ENCODE data around the gene NPIPA1. TPM values are rescaled to one million over a fixed set of nuclear protein-coding genes. Genes with fewer than 3 reads are reported as not detected.
A peak's percentile ranks its signal among the peaks of the same experiment; 100 is the strongest.
"Not testable (repeated sequence)": the region's sequence is repeated elsewhere in the genome, so short reads cannot be mapped to it uniquely, and the experiment has no call there.

NPIPA1 gene
- total and polyA plus RNA-seq, 9 of the 15 experiments (the other 6 are each of a cell fraction or from before 2014, with no cell fraction given): 8.2 to 48.7 (median 27.2) TPM

- intact Hi-C loops (cut with micrococcal nuclease); H4K20me1 ChIP-seq (replicated peaks; ENCODE audit: control insufficient read depth, insufficient read depth, low read length); FAIRE-seq; H3K27ac ChIP-seq (ENCODE audit: extremely low read depth, low read depth, low read length); POLR2A ChIA-PET; DNase-seq (ENCODE audit: extremely low read depth in 1 of 4, low spot score in 3 of 4); H2AFZ ChIP-seq (ENCODE audit: low read depth, low read length); BruUV-seq (replicated peaks); H3K79me2 ChIP-seq (ENCODE audit: control insufficient read depth, insufficient read depth, low read length); H3K9me1 ChIP-seq (ENCODE audit: control insufficient read depth, insufficient read depth, low read length); in situ Hi-C loops (cut with MboI); H3K9me3 ChIP-seq (replicated peaks; ENCODE audit: control insufficient read depth, insufficient read depth, low read depth, low read length); H3K36me3 ChIP-seq (ENCODE audit: control insufficient read depth, insufficient read depth, low read length); H3K4me2 ChIP-seq (ENCODE audit: insufficient read depth, low read length); H3K27me3 ChIP-seq (ENCODE audit: control insufficient read depth in 2 of 2, insufficient read depth in 2 of 2, low read length in 2 of 2); ATAC-seq; H3K9ac ChIP-seq (ENCODE audit: insufficient read depth in 1 of 2, low read depth in 2 of 2, low read length in 2 of 2); CTCF ChIA-PET (ENCODE audit: low intra/inter-chr PET ratio); H3K4me1 ChIP-seq (replicated peaks in 1 of 2; ENCODE audit: control insufficient read depth in 2 of 2, insufficient read depth in 2 of 2, low read length in 2 of 2): not testable (repeated sequence)
- TF ChIP-seq MAZ (CRISPR knock-in tag; conservative IDR thresholded peaks at IDR 0.05 in 1 of 2, IDR thresholded peaks at IDR 0.05 in 1 of 2): 0 out of 4 replicates have a peak, but pooled peaks of 1 of the 2 experiments have one; percentile 18
- H3K4me3 ChIP-seq: peak overlapping the region; percentile 32
- WGBS (ENCODE audit: insufficient coverage, low coverage, missing lambda C conversion rate): 0% methylated on average over 15 of the region's 33 CpGs
Measured at GRCh38 chr16:14911954-14912353, 25.3 kb upstream of the NPIPA1 start.

- CTCF ChIA-PET (ENCODE audit: low intra/inter-chr PET ratio); H3K4me3 ChIP-seq; H3K9me1 ChIP-seq (ENCODE audit: control insufficient read depth, insufficient read depth, low read length); H2AFZ ChIP-seq (ENCODE audit: low read depth, low read length); FAIRE-seq; DNase-seq (ENCODE audit: extremely low read depth in 1 of 4, low spot score in 3 of 4); H3K4me2 ChIP-seq (ENCODE audit: insufficient read depth, low read length); intact Hi-C loops (cut with micrococcal nuclease); ATAC-seq; H3K79me2 ChIP-seq (ENCODE audit: control insufficient read depth, insufficient read depth, low read length); H3K9ac ChIP-seq (ENCODE audit: insufficient read depth in 1 of 2, low read depth in 2 of 2, low read length in 2 of 2); in situ Hi-C loops (cut with MboI); H3K9me3 ChIP-seq (replicated peaks; ENCODE audit: control insufficient read depth, insufficient read depth, low read depth, low read length); H3K27me3 ChIP-seq (ENCODE audit: control insufficient read depth in 2 of 2, insufficient read depth in 2 of 2, low read length in 2 of 2); H3K36me3 ChIP-seq (ENCODE audit: control insufficient read depth, insufficient read depth, low read length); H3K27ac ChIP-seq (ENCODE audit: extremely low read depth, low read depth, low read length); H4K20me1 ChIP-seq (replicated peaks; ENCODE audit: control insufficient read depth, insufficient read depth, low read length); H3K4me1 ChIP-seq (replicated peaks in 1 of 2; ENCODE audit: control insufficient read depth in 2 of 2, insufficient read depth in 2 of 2, low read length in 2 of 2); POLR2A ChIA-PET: not testable (repeated sequence)
- WGBS (ENCODE audit: insufficient coverage, low coverage, missing lambda C conversion rate): no CpG with 5 or more reads among the region's 11 CpGs
- TSS peak; percentile 88 for BruUV-seq (replicated peaks)
Measured at GRCh38 chr16:14912588-14912987, 24.7 kb upstream of the NPIPA1 start.

GRCh38 chr16:14918504-14918903, 18.7 kb upstream of the NPIPA1 start:
- FAIRE-seq; H3K36me3 ChIP-seq (ENCODE audit: control insufficient read depth, insufficient read depth, low read length); H2AFZ ChIP-seq (ENCODE audit: low read depth, low read length); H3K4me1 ChIP-seq (replicated peaks in 1 of 2; ENCODE audit: control insufficient read depth in 2 of 2, insufficient read depth in 2 of 2, low read length in 2 of 2); POLR2A ChIA-PET; H3K9me3 ChIP-seq (replicated peaks; ENCODE audit: control insufficient read depth, insufficient read depth, low read depth, low read length); H3K4me2 ChIP-seq (ENCODE audit: insufficient read depth, low read length); CTCF ChIA-PET (ENCODE audit: low intra/inter-chr PET ratio); H3K27ac ChIP-seq (ENCODE audit: extremely low read depth, low read depth, low read length); H4K20me1 ChIP-seq (replicated peaks; ENCODE audit: control insufficient read depth, insufficient read depth, low read length); ATAC-seq; in situ Hi-C loops (cut with MboI); H3K4me3 ChIP-seq; H3K9ac ChIP-seq (ENCODE audit: insufficient read depth in 1 of 2, low read depth in 2 of 2, low read length in 2 of 2); H3K79me2 ChIP-seq (ENCODE audit: control insufficient read depth, insufficient read depth, low read length); BruUV-seq (replicated peaks); H3K9me1 ChIP-seq (ENCODE audit: control insufficient read depth, insufficient read depth, low read length); H3K27me3 ChIP-seq (ENCODE audit: control insufficient read depth in 2 of 2, insufficient read depth in 2 of 2, low read length in 2 of 2); intact Hi-C loops (cut with micrococcal nuclease): not testable (repeated sequence)
- WGBS (ENCODE audit: insufficient coverage, low coverage, missing lambda C conversion rate): 47% methylated on average over 7 of the region's 21 CpGs
- peak in 1 of 4 experiments; percentile 5 for DNase-seq (ENCODE audit: extremely low read depth in 1 of 4, low spot score in 3 of 4)
